Measurements from ENCODE around the gene CLASP1. TPM values are rescaled to one million over a fixed set of nuclear protein-coding genes. Genes with fewer than 3 reads are reported as not detected.

Gene CLASP1
- total RNA-seq, 2 experiments from 2014 or later, result 33.8 to 72.4 TPM

DNA sequence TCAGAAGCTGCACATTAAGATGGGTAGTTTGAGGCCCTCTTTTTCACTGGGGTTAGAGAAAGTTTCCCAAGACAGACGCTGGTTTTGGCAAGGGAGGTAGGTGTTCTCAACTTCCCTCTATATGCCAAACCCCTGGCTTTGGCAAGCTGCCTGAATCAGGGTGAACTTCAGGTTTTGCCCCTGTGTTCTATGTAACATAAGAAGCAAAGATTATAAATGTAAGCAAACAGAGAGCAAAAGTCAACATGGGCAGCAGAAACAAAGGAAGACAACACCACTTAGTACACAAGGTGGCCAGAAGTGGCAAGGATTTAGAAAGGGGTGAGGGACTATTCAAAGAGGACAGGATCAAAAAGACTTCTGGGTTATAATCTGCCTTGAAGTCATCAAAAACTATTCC lies 293.8 kb downstream of the CLASP1 start:
- no peak overlapping the region for H2AFZ ChIP-seq (ENCODE audit: low read length)
- no peak overlapping the region for H3K4me2 ChIP-seq (ENCODE audit: low read length)
- H3K9me3 ChIP-seq (ENCODE audit: low read length), result no peaks in the 10 kb centered on the region
- ChIA-PET CTCF (ENCODE audit: unreplicated experiment) (no interaction called here), POLR2A (interaction anchor here (0.7 to 1.5 kb wide), 3 partner anchors 8 to 1078 kb away, joined by 3 to 4 read pairs (median 3); no protein-coding TSS in a partner anchor)
- no TSS peak for BruUV-seq (replicated peaks)
- H3K4me3 ChIP-seq (ENCODE audit: low read depth, low read length, poor library complexity, severe bottlenecking), result no peak overlapping the region
- H3K9me2 ChIP-seq (ENCODE audit: insufficient read depth, low read length), result no peaks in the 10 kb centered on the region
- intact Hi-C loops (cut with micrococcal nuclease; ENCODE audit: unreplicated experiment), result loop anchor here (10.0 kb wide), 1 partner anchor 271 kb away; no protein-coding TSS in a partner anchor
- H3K36me3 ChIP-seq (ENCODE audit: insufficient read depth, low read length), result peaks cover 77% of the 10 kb centered on the region
- H3K4me1 ChIP-seq (ENCODE audit: insufficient read depth, low read length, poor library complexity, severe bottlenecking), result no peaks in the 10 kb centered on the region
- H3K27ac ChIP-seq (ENCODE audit: low read depth, low read length, poor library complexity, severe bottlenecking), result no peak overlapping the region
- DNase-seq (ENCODE audit: low spot score), result no peak
- TF ChIP-seq, protein P1, sequence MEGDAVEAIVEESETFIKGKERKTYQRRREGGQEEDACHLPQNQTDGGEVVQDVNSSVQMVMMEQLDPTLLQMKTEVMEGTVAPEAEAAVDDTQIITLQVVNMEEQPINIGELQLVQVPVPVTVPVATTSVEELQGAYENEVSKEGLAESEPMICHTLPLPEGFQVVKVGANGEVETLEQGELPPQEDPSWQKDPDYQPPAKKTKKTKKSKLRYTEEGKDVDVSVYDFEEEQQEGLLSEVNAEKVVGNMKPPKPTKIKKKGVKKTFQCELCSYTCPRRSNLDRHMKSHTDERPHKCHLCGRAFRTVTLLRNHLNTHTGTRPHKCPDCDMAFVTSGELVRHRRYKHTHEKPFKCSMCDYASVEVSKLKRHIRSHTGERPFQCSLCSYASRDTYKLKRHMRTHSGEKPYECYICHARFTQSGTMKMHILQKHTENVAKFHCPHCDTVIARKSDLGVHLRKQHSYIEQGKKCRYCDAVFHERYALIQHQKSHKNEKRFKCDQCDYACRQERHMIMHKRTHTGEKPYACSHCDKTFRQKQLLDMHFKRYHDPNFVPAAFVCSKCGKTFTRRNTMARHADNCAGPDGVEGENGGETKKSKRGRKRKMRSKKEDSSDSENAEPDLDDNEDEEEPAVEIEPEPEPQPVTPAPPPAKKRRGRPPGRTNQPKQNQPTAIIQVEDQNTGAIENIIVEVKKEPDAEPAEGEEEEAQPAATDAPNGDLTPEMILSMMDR (conservative IDR thresholded peaks at IDR 0.05; ENCODE audit: low read length), result no peak
- no peak for TF ChIP-seq EZH2phosphoT487 (IDR thresholded peaks at IDR 0.05; ENCODE audit: borderline replicate concordance, low read depth, low read length)
- no peaks in the 10 kb centered on the region for H4K20me1 ChIP-seq (ENCODE audit: insufficient read depth, low read length)
- H3K79me2 ChIP-seq (ENCODE audit: insufficient read depth, low read depth, low read length), result no peaks in the 10 kb centered on the region

DNA sequence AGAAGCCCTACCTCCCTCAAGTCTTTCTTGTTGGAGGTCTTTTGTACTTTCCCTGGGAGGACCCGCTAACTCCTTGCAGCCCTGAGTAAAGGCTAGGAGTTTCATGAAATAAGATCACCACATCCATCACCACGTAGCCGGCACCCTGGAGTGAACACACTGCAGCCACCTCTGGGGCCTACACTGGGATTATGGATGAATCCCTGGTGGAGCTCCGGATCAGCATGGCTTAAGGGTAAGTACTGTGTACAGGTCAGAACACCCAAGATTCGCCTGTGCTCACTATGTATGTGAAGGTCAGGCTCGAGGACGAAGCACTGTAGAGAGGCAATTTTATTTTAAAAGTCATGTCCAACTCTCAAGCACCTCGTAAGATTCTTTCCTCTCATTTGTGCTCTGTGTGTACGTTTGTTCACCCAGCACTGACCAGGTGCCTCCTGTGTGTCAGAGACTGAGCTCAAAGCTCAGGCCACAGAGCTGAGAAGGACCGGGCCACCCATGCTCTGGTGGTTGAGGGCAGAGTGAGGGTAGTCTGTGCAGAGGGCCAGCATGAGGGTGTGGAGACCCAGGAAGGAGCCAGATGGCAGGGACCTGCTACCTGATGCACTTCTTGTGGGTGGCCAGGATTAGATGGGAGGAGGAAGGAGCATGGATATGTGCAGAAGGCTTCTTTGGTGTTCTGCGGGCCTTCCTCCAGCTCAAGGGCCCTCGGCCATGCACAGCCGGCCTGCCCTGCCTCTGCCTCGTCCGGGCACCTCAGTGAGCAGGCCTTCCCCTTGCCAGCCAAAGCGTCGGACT lies 297.5 kb downstream of the CLASP1 start:
- no peak for TF ChIP-seq EZH2phosphoT487 (IDR thresholded peaks at IDR 0.05; ENCODE audit: borderline replicate concordance, low read depth, low read length)
- TF ChIP-seq, protein P1 (conservative IDR thresholded peaks at IDR 0.05; ENCODE audit: low read length), result no peak
- peaks cover 82% of the 10 kb centered on the region for H3K36me3 ChIP-seq (ENCODE audit: insufficient read depth, low read length)
- no TSS peak for BruUV-seq (replicated peaks)
- no peaks in the 10 kb centered on the region for H3K9me2 ChIP-seq (ENCODE audit: insufficient read depth, low read length)
- no peak for DNase-seq (ENCODE audit: low spot score)
- no peak overlapping the region for H3K4me2 ChIP-seq (ENCODE audit: low read length)
- CTCF ChIA-PET (ENCODE audit: unreplicated experiment), result no interaction called here
- intact Hi-C loops (cut with micrococcal nuclease; ENCODE audit: unreplicated experiment), result loop anchor here (10.0 kb wide), 1 partner anchor 267 kb away; no protein-coding TSS in a partner anchor
- H3K9me3 ChIP-seq (ENCODE audit: low read length), result no peaks in the 10 kb centered on the region
- no peak overlapping the region for H3K4me3 ChIP-seq (ENCODE audit: low read depth, low read length, poor library complexity, severe bottlenecking)
- H4K20me1 ChIP-seq (ENCODE audit: insufficient read depth, low read length), result no peaks in the 10 kb centered on the region
- H2AFZ ChIP-seq (ENCODE audit: low read length), result no peak overlapping the region
- H3K27ac ChIP-seq (ENCODE audit: low read depth, low read length, poor library complexity, severe bottlenecking), result no peak overlapping the region
- POLR2A ChIA-PET, result interaction anchor here (0.5 kb wide), 1 partner anchor 15 kb away, joined by 3 read pairs; no protein-coding TSS in a partner anchor
- H3K4me1 ChIP-seq (ENCODE audit: insufficient read depth, low read length, poor library complexity, severe bottlenecking), result no peaks in the 10 kb centered on the region
- H3K79me2 ChIP-seq (ENCODE audit: insufficient read depth, low read depth, low read length), result no peaks in the 10 kb centered on the region

DNA sequence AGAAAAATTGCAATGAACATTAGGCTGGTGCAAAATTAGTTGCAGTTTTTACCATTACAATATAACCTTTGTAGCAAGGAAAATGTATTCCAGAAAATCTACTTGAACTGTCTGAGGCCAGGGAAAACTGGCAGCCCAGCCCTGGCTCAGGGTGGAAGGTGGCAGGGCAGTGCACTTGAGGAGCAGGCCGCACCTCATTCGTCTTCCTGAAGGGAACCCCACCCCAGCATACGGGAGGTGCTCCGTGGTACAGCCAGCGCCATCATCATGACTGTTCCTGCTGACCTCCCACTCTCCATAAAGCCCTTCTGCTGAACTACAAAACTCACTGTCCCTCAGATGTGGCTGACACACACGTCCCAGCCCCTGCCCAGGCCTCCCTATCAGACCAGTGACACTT lies 298.4 kb downstream of the CLASP1 start:
- no peak for DNase-seq (ENCODE audit: low spot score)
- no peaks in the 10 kb centered on the region for H4K20me1 ChIP-seq (ENCODE audit: insufficient read depth, low read length)
- H3K27ac ChIP-seq (ENCODE audit: low read depth, low read length, poor library complexity, severe bottlenecking), result no peak overlapping the region
- intact Hi-C loops (cut with micrococcal nuclease; ENCODE audit: unreplicated experiment), result loop anchor here (10.0 kb wide), 1 partner anchor 266 kb away; no protein-coding TSS in a partner anchor
- H3K9me3 ChIP-seq (ENCODE audit: low read length), result no peaks in the 10 kb centered on the region
- no peaks in the 10 kb centered on the region for H3K4me1 ChIP-seq (ENCODE audit: insufficient read depth, low read length, poor library complexity, severe bottlenecking)
- no peak overlapping the region for H3K4me3 ChIP-seq (ENCODE audit: low read depth, low read length, poor library complexity, severe bottlenecking)
- H2AFZ ChIP-seq (ENCODE audit: low read length), result no peak overlapping the region
- H3K36me3 ChIP-seq (ENCODE audit: insufficient read depth, low read length), result peaks cover 83% of the 10 kb centered on the region
- TF ChIP-seq, protein P1 (conservative IDR thresholded peaks at IDR 0.05; ENCODE audit: low read length), result no peak
- no peak for TF ChIP-seq EZH2phosphoT487 (IDR thresholded peaks at IDR 0.05; ENCODE audit: borderline replicate concordance, low read depth, low read length)
- no peak overlapping the region for H3K4me2 ChIP-seq (ENCODE audit: low read length)
- ChIA-PET CTCF (ENCODE audit: unreplicated experiment) (no interaction called here), POLR2A (interaction anchor here (0.5 kb wide), 1 partner anchor 8 kb away, joined by 4 read pairs; no protein-coding TSS in a partner anchor)
- BruUV-seq (replicated peaks), result no TSS peak
- no peaks in the 10 kb centered on the region for H3K79me2 ChIP-seq (ENCODE audit: insufficient read depth, low read depth, low read length)
- H3K9me2 ChIP-seq (ENCODE audit: insufficient read depth, low read length), result no peaks in the 10 kb centered on the region
